Measurements from ENCODE around the gene RALGPS1. TPM values are rescaled to one million over a fixed set of nuclear protein-coding genes. Genes with fewer than 3 reads are reported as not detected.

Gene RALGPS1
- total RNA-seq, 1 donor from 2014 or later = 30.7 TPM

DNA sequence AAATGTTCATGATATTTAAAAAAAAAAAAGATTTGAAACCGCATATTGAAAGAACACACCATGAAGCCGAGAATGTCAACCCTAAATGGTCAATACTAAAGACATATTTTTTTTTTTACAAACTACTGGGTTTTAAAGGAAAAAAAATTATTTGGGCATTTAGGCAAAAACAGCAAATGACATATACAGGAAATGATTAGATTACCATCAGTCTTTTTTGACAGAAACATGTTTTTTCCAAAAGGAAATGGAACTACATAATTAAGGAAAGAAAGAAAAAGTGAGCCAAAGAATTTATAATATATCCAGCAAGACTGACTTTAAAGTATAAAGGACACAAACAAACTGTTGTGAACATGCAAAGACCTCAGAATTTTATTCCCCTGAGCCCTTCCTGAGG lies 56.7 kb downstream of the RALGPS1 start:
- no peak for DNase-seq (ENCODE audit: low spot score)
- Mint-ChIP-seq H3K36me3 (no peaks in the 10 kb centered on the region), H3K27ac (no peak overlapping the region), H3K4me1 (no peaks in the 10 kb centered on the region), H3K4me3 (no peak overlapping the region), H3K27me3 (ENCODE audit: insufficient read depth, low read depth) (peaks cover 2% of the 10 kb centered on the region), H3K9me3 (no peaks in the 10 kb centered on the region)
- Histone ChIP-seq H3K36me3 (no peaks in the 10 kb centered on the region), H2AFZ (replicated peaks) (no peak overlapping the region), H3K9ac (no peak overlapping the region), H3K4me3 (no peak overlapping the region), H3K4me1 (peaks cover 3% of the 10 kb centered on the region), H3K27me3 (no peaks in the 10 kb centered on the region), H3K27ac (no peak overlapping the region), H3F3A (ENCODE audit: low read depth) (no peaks in the 10 kb centered on the region), H4K20me1 (ENCODE audit: low read depth) (no peaks in the 10 kb centered on the region), H3K4me2 (no peak overlapping the region), H3K9me3 (ENCODE audit: low read depth) (no peaks in the 10 kb centered on the region), H3K79me2 (ENCODE audit: low read depth) (no peaks in the 10 kb centered on the region)
- TF ChIP-seq EZH2 (IDR thresholded peaks at IDR 0.05) (no peak), EZH2phosphoT487 (IDR thresholded peaks at IDR 0.05) (no peak)
- TF ChIP-seq, protein P1, sequence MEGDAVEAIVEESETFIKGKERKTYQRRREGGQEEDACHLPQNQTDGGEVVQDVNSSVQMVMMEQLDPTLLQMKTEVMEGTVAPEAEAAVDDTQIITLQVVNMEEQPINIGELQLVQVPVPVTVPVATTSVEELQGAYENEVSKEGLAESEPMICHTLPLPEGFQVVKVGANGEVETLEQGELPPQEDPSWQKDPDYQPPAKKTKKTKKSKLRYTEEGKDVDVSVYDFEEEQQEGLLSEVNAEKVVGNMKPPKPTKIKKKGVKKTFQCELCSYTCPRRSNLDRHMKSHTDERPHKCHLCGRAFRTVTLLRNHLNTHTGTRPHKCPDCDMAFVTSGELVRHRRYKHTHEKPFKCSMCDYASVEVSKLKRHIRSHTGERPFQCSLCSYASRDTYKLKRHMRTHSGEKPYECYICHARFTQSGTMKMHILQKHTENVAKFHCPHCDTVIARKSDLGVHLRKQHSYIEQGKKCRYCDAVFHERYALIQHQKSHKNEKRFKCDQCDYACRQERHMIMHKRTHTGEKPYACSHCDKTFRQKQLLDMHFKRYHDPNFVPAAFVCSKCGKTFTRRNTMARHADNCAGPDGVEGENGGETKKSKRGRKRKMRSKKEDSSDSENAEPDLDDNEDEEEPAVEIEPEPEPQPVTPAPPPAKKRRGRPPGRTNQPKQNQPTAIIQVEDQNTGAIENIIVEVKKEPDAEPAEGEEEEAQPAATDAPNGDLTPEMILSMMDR (IDR thresholded peaks at IDR 0.05) = no peak

DNA sequence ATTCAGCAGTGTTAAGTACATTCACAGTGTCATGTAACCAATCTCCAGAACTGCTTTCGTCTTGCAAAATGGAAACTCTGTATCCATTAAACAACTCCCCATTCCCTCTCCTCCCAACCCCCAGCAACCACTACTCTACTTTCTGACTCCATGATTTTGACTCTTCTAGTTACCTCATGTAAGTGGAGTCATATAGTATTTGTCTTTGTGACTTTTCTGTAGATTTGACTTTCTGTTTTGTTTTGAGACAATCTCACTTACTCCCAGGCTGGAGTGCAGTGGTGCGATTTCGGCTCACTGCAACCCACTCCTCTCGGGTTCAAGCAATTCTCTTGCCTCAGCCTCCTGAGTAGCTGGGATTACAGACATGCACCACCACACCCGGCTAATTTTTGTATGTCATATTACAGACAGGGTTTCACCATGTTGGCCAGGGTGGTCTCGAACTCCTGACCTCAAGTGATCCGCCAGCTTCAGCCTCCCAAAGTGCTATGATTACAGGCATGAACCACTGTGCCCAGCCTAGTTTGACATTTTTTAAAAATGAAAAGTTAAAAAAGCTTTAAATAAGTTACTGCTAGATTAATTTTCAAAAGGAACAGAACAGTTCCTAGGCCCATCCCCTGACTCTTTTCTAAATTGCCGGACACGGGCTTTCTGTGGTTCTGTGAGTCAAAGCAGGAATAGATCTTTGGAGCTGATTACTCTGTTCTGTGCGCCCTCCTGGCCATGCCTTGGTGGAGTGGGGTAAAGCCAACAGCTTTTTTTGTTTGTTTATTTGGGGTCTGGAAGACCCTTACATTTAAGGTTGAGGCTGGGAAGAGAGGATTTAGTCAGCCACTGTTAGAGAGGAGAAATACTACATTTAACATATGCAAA lies 59.3 kb downstream of the RALGPS1 start:
- no peak overlapping the region for H2AFZ ChIP-seq (replicated peaks)
- H3K27ac ChIP-seq = no peak overlapping the region
- no peaks in the 10 kb centered on the region for H3K36me3 Mint-ChIP-seq
- no peak overlapping the region for H3K27ac Mint-ChIP-seq
- no peaks in the 10 kb centered on the region for H3K36me3 ChIP-seq
- H3K9ac ChIP-seq = no peak overlapping the region
- no peak overlapping the region for H3K4me3 ChIP-seq
- H3K27me3 ChIP-seq = no peaks in the 10 kb centered on the region
- H3K4me3 Mint-ChIP-seq = no peak overlapping the region
- H3K4me1 Mint-ChIP-seq = no peaks in the 10 kb centered on the region
- no peak for TF ChIP-seq EZH2 (IDR thresholded peaks at IDR 0.05)
- TF ChIP-seq EZH2phosphoT487 (IDR thresholded peaks at IDR 0.05) = no peak
- TF ChIP-seq, protein P1 (IDR thresholded peaks at IDR 0.05) = no peak
- H3K9me3 Mint-ChIP-seq = no peaks in the 10 kb centered on the region
- no peaks in the 10 kb centered on the region for H3F3A ChIP-seq (ENCODE audit: low read depth)
- H4K20me1 ChIP-seq (ENCODE audit: low read depth) = no peaks in the 10 kb centered on the region
- no peaks in the 10 kb centered on the region for H3K9me3 ChIP-seq (ENCODE audit: low read depth)
- H3K27me3 Mint-ChIP-seq (ENCODE audit: insufficient read depth, low read depth) = peaks cover 2% of the 10 kb centered on the region
- no peak overlapping the region for H3K4me2 ChIP-seq
- H3K79me2 ChIP-seq (ENCODE audit: low read depth) = no peaks in the 10 kb centered on the region
- peaks cover 3% of the 10 kb centered on the region for H3K4me1 ChIP-seq
- no peak for DNase-seq (ENCODE audit: low spot score)

DNA sequence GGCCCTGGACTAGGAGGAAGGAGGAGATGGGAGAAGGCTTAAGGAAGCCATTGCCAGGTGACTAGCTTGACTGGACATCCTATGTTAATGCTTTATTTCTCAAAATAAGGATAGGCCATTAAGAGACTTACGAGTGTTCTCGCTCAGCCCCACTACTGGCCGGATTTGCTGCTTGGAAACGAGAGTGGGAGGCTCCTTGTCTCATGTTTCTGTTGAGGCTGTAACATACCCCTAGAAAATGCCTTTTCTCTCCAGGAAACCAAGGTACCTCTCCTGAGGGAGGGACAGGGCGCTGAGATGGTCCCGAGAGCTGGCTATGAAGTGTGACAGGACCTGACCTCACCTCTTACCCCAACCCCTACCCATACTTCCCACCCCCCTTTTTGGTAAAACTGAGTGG lies 60.0 kb downstream of the RALGPS1 start:
- no peak for DNase-seq (ENCODE audit: low spot score)
- H3K36me3 Mint-ChIP-seq = no peaks in the 10 kb centered on the region
- Histone ChIP-seq H3K79me2 (ENCODE audit: low read depth) (no peaks in the 10 kb centered on the region), H3K4me1 (peaks cover 3% of the 10 kb centered on the region), H3F3A (ENCODE audit: low read depth) (no peaks in the 10 kb centered on the region), H2AFZ (replicated peaks) (no peak overlapping the region), H3K4me3 (no peak overlapping the region), H3K27ac (no peak overlapping the region), H3K27me3 (no peaks in the 10 kb centered on the region), H4K20me1 (ENCODE audit: low read depth) (no peaks in the 10 kb centered on the region), H3K36me3 (no peaks in the 10 kb centered on the region), H3K9ac (no peak overlapping the region), H3K9me3 (ENCODE audit: low read depth) (no peaks in the 10 kb centered on the region), H3K4me2 (no peak overlapping the region)
- TF ChIP-seq EZH2 (IDR thresholded peaks at IDR 0.05) = no peak
- TF ChIP-seq EZH2phosphoT487 (IDR thresholded peaks at IDR 0.05) = no peak
- TF ChIP-seq, protein P1 (IDR thresholded peaks at IDR 0.05) = no peak
- H3K27me3 Mint-ChIP-seq (ENCODE audit: insufficient read depth, low read depth) = peaks cover 2% of the 10 kb centered on the region
- no peaks in the 10 kb centered on the region for H3K4me1 Mint-ChIP-seq
- no peak overlapping the region for H3K4me3 Mint-ChIP-seq
- no peaks in the 10 kb centered on the region for H3K9me3 Mint-ChIP-seq
- H3K27ac Mint-ChIP-seq = no peak overlapping the region
